ENCODE data around the gene NCAPG2. TPM values are rescaled to one million over a fixed set of nuclear protein-coding genes. Genes with fewer than 3 reads are reported as not detected.

NCAPG2 gene
- polyA plus RNA-seq, 3 donors, result 1.1 to 3.1 (median 1.7) TPM

GRCh38 chr7:158614700-158615099 lies 89.9 kb downstream of the NCAPG2 start:
- Histone ChIP-seq H3K27ac (ENCODE audit: low read depth in 1 of 2, low read length in 2 of 2) (no peak overlapping the region), H3K4me2 (replicated peaks; ENCODE audit: extremely low read depth, low read length, poor library complexity, severe bottlenecking) (no peak overlapping the region), H3K27me3 (ENCODE audit: control insufficient read depth in 2 of 2, insufficient read depth in 2 of 2, low read length in 2 of 2) (no peaks in the 10 kb centered on the region), H3K4me3 (replicated peaks in 1 of 3; ENCODE audit: low read depth in 2 of 3, low read length in 3 of 3) (no peak overlapping the region), H4K20me1 (ENCODE audit: insufficient read depth, low read length) (no peaks in the 10 kb centered on the region), H2AFZ (ENCODE audit: insufficient read depth, low read depth, low read length, poor library complexity, severe bottlenecking) (no peak overlapping the region), H3K9ac (ENCODE audit: insufficient read depth, low read length, poor library complexity, severe bottlenecking) (no peak overlapping the region), H3K79me2 (ENCODE audit: insufficient read depth, low read length) (no peaks in the 10 kb centered on the region), H3K36me3 (replicated peaks in 1 of 2; ENCODE audit: control insufficient read depth in 1 of 2, insufficient read depth in 2 of 2, low read length in 2 of 2) (peaks cover 2 to 41% of the 10 kb centered on the region in 2 donors), H3K4me1 (ENCODE audit: control insufficient read depth in 1 of 2, insufficient read depth in 2 of 2, low read length in 2 of 2) (no peaks in the 10 kb centered on the region), H3K9me3 (replicated peaks in 1 of 2; ENCODE audit: control insufficient read depth in 1 of 2, insufficient read depth in 1 of 2, low read length in 2 of 2) (no peaks in the 10 kb centered on the region)
- Mint-ChIP-seq H3K4me3 (no peak overlapping the region), H3K4me1 (no peaks in the 10 kb centered on the region), H3K36me3 (peaks cover 26 to 61% of the 10 kb centered on the region in 2 donors), H3K27ac (no peak overlapping the region), H3K9me3 (no peaks in the 10 kb centered on the region), H3K27me3 (ENCODE audit: low read depth in 3 of 3) (no peaks in the 10 kb centered on the region)
- no CpG with 5 or more reads among the region's 1 CpG for WGBS (ENCODE audit: insufficient coverage)
- no peak for TF ChIP-seq CTCF (IDR thresholded peaks at IDR 0.05)
- DNase-seq, result no peak
- intact Hi-C loops (cut with micrococcal nuclease), result no loop called here

- Histone ChIP-seq H3K27me3 (ENCODE audit: control insufficient read depth in 2 of 2, insufficient read depth in 2 of 2, low read length in 2 of 2) (no peaks in the 10 kb centered on the region), H3K79me2 (ENCODE audit: insufficient read depth, low read length) (no peaks in the 10 kb centered on the region), H2AFZ (ENCODE audit: insufficient read depth, low read depth, low read length, poor library complexity, severe bottlenecking) (no peak overlapping the region), H3K4me3 (replicated peaks in 1 of 3; ENCODE audit: low read depth in 2 of 3, low read length in 3 of 3) (no peak overlapping the region), H4K20me1 (ENCODE audit: insufficient read depth, low read length) (no peaks in the 10 kb centered on the region), H3K4me1 (ENCODE audit: control insufficient read depth in 1 of 2, insufficient read depth in 2 of 2, low read length in 2 of 2) (no peaks in the 10 kb centered on the region), H3K4me2 (replicated peaks; ENCODE audit: extremely low read depth, low read length, poor library complexity, severe bottlenecking) (no peak overlapping the region), H3K9me3 (replicated peaks in 1 of 2; ENCODE audit: control insufficient read depth in 1 of 2, insufficient read depth in 1 of 2, low read length in 2 of 2) (no peaks in the 10 kb centered on the region), H3K36me3 (replicated peaks in 1 of 2; ENCODE audit: control insufficient read depth in 1 of 2, insufficient read depth in 2 of 2, low read length in 2 of 2) (peaks cover 2 to 43% of the 10 kb centered on the region in 2 donors), H3K9ac (ENCODE audit: insufficient read depth, low read length, poor library complexity, severe bottlenecking) (no peak overlapping the region), H3K27ac (ENCODE audit: low read depth in 1 of 2, low read length in 2 of 2) (no peak overlapping the region)
- 92% methylated on average over 2 of the region's 2 CpGs for WGBS (ENCODE audit: insufficient coverage)
- no peak for TF ChIP-seq CTCF (IDR thresholded peaks at IDR 0.05)
- no peak for DNase-seq
- Mint-ChIP-seq H3K4me1 (peaks cover 2% of the 10 kb centered on the region), H3K27ac (no peak overlapping the region), H3K9me3 (no peaks in the 10 kb centered on the region), H3K27me3 (ENCODE audit: low read depth in 3 of 3) (no peaks in the 10 kb centered on the region), H3K4me3 (no peak overlapping the region), H3K36me3 (peaks cover 21 to 59% of the 10 kb centered on the region in 2 donors)
- intact Hi-C loops (cut with micrococcal nuclease), result no loop called here
Measured at GRCh38 chr7:158613481-158613880, 91.1 kb downstream of the NCAPG2 start.
